WERI-Rb-1 (cell line): Measurements from ENCODE around the gene TGFBI.

Experiments
- DNase-seq: peaks from one replicate; pipeline ENCODE4 v3.0.0-alpha.2; 2020
- H3K27ac ChIP-seq: fragments of 250-450 bp; sonication (Bioruptor Pico); 2 replicates; pipeline ENCODE4 v1.5.1; 2020; ENCODE audit warnings: mild to moderate bottlenecking, moderate library complexity
- H3K27me3 ChIP-seq: fragments of 250-450 bp; sonication (Bioruptor Pico); 2 replicates; pipeline ENCODE4 v1.5.1; 2021; ENCODE audit warnings: mild to moderate bottlenecking, low read depth, moderate library complexity; ENCODE audit not compliant: insufficient read depth, severe bottlenecking
- H3K36me3 ChIP-seq: fragments of 250-450 bp; sonication (Bioruptor Pico); 2 replicates; pipeline ENCODE4 v1.5.1; 2020; ENCODE audit warnings: mild to moderate bottlenecking, moderate library complexity
- H3K4me3 ChIP-seq: 2 replicates; pipeline ENCODE4 v1.5.1; 2011; ENCODE audit warnings: low read depth, mild to moderate bottlenecking, control low read depth, low read length
- H3K9me3 ChIP-seq: fragments of 250-450 bp; sonication (Bioruptor Pico); 2 replicates; pipeline ENCODE4 v1.5.1; 2021; ENCODE audit warnings: mild to moderate bottlenecking, moderate library complexity; ENCODE audit not compliant: severe bottlenecking
- TF ChIP-seq, protein P1 (sequence below): IDR thresholded peaks from 2 replicates; pipeline ENCODE4 v1.5.1; 2011; ENCODE audit warnings: low read depth, mild to moderate bottlenecking, control low read depth, inconsistent platforms, low read length

TGFBI gene

DNA sequence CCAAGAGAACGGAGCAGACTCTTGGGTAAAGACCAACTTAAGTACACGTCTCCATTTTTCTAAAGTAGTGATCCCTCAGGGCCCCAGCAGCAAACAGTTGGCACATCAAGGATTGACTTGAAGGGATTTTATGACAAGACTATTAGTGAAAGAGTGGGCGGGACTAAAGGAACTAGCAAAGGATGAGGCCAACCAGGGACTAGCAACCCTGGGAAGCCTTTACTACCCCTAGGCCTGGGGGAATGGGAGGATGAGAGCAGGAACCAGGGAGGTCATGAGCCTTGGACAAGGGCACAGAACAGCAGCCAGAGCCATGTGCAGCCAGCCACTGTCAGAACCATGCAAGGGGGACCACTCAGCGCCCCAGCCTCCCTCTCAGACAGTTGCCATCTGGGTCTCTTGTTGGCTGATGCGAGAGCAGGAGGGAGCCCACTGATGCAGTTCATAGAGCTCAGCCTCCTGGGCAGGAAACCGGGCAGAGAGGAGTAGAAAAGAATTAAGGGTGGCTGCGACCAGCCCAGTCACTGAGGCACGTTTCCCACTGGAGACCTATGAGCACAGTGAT, 28.1 kb downstream of the TGFBI start:
- DNase-seq, result no peak
- Histone ChIP-seq H3K36me3 (no peaks in the 10 kb centered on the region), H3K27me3 (no peaks in the 10 kb centered on the region), H3K9me3 (no peaks in the 10 kb centered on the region), H3K4me3 (no peak overlapping the region), H3K27ac (no peak overlapping the region)
- TF ChIP-seq, protein P1, sequence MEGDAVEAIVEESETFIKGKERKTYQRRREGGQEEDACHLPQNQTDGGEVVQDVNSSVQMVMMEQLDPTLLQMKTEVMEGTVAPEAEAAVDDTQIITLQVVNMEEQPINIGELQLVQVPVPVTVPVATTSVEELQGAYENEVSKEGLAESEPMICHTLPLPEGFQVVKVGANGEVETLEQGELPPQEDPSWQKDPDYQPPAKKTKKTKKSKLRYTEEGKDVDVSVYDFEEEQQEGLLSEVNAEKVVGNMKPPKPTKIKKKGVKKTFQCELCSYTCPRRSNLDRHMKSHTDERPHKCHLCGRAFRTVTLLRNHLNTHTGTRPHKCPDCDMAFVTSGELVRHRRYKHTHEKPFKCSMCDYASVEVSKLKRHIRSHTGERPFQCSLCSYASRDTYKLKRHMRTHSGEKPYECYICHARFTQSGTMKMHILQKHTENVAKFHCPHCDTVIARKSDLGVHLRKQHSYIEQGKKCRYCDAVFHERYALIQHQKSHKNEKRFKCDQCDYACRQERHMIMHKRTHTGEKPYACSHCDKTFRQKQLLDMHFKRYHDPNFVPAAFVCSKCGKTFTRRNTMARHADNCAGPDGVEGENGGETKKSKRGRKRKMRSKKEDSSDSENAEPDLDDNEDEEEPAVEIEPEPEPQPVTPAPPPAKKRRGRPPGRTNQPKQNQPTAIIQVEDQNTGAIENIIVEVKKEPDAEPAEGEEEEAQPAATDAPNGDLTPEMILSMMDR, result no peak

DNA sequence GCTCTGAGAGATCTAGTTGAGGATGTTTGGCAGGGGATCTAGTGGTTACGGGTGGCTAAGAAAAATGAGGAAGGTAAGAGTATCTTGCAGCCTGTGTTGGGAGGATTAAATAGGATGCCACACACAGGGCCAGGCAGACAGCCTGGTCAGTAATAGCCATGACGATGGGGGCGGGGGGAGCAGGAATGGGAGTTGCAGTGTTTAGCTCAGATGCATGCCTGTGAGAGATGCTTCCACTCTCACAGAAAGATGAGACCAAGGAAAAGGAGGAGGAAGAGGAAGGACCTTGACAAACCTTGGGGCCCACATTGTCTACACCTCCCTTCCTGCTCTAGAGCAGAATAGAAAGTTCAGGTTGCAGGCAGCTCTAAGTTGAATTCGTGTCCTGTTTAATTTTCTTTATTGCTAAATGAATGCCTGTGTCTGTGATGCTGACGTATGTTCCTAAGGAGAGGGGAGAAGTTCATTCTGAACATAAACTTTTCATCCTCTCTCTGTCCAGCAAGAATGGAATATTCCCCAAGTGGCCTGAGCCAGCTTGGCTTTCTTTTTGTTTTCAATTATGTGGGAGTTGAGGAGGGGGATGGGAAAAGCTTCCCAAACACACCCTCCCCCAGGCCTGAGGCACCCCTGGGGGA, 28.7 kb downstream of the TGFBI start:
- Histone ChIP-seq H3K4me3 (no peak overlapping the region), H3K27me3 (no peaks in the 10 kb centered on the region), H3K9me3 (no peaks in the 10 kb centered on the region), H3K36me3 (no peaks in the 10 kb centered on the region), H3K27ac (no peak overlapping the region)
- no peak for DNase-seq
- TF ChIP-seq, protein P1, result no peak

DNA sequence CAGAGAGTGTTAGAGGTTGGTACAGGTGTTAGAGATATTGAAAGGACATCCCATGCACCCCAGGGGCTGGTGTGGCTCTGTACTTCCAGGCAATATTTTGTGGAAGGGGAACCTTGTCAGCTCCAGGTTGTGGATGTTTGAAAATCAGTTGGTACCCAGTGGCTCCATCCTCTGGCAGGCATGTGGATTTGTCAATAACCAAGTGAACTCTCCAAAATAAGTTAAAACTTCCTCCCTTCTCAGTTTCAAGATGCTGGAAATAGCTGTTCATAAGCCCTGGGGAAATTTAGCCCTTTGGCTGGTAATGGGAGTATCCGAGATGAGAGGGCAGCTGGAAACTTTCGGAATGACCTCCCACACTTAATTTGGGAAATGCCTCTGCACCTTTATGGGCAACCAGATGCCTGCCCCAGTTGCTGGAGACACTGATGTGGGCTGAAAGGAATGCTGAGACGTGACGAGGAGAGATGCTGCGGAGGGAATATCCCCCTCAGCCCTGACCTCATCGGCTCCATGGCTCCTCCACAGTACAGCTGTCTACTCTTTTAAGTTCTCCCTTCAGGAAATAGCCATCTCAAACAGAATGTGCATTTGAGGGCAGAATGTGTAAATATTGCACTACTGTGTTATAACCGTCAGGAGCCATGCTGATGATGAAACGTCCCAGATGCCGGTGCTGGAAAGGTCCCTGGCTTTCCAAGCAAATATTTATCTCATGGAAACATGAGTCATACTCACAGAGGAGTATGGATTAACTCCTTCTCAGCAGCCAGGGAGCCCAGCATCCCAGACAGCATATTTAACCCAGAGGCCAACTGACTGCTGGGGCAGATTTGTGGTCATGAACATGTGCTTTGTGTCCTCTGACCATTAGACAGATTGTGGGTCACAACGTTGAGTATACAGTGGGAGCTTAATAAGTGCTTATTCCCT, 29.5 kb downstream of the TGFBI start:
- Histone ChIP-seq H3K36me3 (no peaks in the 10 kb centered on the region), H3K27me3 (no peaks in the 10 kb centered on the region), H3K4me3 (no peak overlapping the region), H3K27ac (no peak overlapping the region), H3K9me3 (no peaks in the 10 kb centered on the region)
- no peak for DNase-seq
- TF ChIP-seq, protein P1, result 0 out of 2 replicates have a peak, but pooled peaks have one; percentile 26

DNA sequence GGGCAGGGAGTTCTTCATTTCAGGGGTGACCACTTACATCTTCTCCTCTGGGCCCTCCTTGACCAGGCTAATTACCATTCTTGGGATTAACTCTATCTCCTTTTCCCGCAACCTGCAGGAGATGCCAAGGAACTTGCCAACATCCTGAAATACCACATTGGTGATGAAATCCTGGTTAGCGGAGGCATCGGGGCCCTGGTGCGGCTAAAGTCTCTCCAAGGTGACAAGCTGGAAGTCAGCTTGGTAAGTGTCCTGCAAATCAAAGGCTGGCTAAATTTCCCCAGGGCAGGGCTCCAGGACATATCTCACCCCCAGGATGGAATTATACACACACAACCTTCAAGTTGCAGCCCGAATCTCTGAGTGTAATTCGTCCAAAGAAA, 30.2 kb downstream of the TGFBI start:
- H3K27ac ChIP-seq, result no peak overlapping the region
- no peaks in the 10 kb centered on the region for H3K27me3 ChIP-seq
- TF ChIP-seq, protein P1, result no peak
- DNase-seq, result no peak
- no peak overlapping the region for H3K4me3 ChIP-seq
- H3K36me3 ChIP-seq, result no peaks in the 10 kb centered on the region
- H3K9me3 ChIP-seq, result no peaks in the 10 kb centered on the region

DNA sequence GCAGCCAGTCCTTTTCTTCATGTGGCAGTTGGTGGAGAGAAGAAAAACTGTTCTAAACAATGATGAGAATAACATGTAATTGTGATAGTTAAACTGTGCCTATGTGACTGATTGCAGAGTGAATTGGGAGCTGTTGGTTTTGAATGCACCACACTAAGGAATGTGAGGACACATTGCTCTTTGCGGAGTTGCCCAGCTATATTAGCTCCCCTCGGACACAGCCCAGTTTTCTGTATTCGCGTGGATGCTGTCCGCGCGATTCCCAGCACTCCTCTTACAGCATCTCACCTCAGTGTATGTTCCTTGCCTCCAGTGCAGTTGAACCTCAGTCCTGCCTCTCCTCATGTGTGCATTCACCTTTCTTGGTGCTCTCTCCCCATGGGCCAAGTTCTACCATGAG, 32.2 kb downstream of the TGFBI start:
- TF ChIP-seq, protein P1, result no peak
- H3K27ac ChIP-seq, result no peak overlapping the region
- no peaks in the 10 kb centered on the region for H3K27me3 ChIP-seq
- no peak overlapping the region for H3K4me3 ChIP-seq
- H3K36me3 ChIP-seq, result no peaks in the 10 kb centered on the region
- H3K9me3 ChIP-seq, result no peaks in the 10 kb centered on the region
- no peak for DNase-seq
